ENCODE results near the gene KLHL1.
"Not testable (repeated sequence)": the region's sequence is repeated elsewhere in the genome, so short reads cannot be mapped to it uniquely, and the experiment has no call there.

The KLHL1 gene, protein sequence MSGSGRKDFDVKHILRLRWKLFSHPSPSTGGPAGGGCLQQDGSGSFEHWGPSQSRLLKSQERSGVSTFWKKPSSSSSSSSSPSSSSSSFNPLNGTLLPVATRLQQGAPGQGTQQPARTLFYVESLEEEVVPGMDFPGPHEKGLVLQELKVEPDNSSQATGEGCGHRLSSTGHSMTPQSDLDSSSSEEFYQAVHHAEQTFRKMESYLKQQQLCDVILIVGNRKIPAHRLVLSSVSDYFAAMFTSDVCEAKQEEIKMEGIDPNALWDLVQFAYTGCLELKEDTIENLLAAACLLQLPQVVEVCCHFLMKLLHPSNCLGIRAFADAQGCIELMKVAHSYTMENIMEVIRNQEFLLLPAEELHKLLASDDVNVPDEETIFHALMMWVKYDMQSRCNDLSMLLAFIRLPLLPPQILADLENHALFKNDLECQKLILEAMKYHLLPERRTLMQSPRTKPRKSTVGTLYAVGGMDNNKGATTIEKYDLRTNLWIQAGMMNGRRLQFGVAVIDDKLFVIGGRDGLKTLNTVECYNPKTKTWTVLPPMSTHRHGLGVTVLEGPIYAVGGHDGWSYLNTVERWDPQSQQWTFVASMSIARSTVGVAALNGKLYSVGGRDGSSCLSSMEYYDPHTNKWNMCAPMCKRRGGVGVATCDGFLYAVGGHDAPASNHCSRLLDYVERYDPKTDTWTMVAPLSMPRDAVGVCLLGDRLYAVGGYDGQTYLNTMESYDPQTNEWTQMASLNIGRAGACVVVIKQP

DNA sequence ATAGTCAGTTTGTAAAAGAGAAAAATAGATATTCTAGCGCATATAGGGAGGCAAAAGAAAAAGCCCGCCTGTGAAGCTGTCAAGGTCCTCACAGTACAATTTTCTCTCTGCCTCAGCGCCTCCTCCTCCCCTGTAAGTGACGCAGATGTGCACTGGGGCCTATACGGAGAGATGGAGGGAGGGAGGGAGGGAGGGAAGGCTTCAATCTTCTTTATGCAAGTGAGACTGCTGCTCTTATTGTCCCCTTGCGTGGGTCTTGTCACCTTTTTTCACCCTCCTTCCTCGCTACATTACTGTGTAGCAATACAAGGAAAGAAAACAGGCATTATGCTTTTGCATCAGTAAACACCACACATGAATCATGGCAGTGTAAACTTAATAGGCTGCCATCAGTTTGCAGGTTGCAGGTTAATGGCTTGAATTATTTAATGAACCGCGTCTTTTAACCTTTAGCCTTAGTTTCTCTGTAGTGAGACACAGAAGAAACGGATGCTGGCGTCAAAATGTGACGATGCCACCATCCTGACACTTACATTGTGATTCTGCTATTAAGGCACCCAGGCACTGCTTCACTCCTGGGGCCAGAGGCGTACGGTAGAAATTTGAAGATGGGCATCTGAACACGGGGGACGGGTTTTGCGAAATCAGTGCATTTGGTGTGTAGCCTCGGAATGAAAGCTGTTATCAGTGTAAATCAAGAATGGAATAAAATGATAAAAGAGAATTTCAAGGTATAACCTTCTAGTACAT is at the start of gene KLHL1:
TSS of gene KLHL1 (minus strand) at position 97 of the 750 bp plus-strand sequence. CDS start 753 bp downstream, outside the sequence.
- DNase-seq, result no peak

GRCh38 chr13:70142658-70143057 is 34.4 kb upstream of the KLHL1 start:
- not testable (repeated sequence) for DNase-seq

DNA sequence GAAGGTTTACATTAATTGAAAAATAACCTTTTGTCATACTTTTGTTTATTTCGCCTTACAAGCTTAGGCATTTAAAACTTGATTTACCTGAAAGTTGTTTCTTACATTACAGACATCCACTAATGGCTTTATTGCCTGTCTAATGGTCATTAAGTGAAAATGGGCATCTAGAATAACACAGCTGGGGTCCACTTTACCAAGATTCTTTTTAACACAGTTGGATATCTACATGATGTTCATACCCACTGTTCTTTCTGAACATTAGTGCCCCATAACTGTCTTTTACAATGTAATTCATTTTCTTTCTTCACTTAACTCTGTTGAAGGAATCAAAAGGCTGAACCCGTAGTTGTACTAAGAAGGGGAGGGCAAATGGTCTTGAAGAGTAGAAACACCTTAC is 19.8 kb upstream of the KLHL1 start:
- DNase-seq, result no peak

DNA sequence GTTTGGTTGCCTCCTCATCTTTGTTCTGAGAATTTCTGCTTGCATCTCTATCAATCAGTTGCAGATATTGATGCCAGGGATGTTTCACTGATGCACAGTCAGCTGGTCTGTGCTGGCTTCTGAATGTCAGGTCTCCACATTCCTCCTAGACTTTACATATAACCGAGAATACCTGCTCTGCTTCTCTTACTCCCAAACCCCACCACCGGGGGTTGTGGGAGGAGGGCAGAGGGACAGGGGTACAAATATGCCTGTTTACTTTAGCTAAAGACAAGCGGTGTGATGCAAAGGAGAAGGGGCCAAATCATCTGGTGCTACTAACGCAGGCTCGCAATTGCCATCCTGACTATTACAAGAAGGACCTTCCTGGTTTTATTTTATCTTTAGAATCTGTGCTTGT is 17.4 kb upstream of the KLHL1 start:
- no peak for DNase-seq

GRCh38 chr13:70117338-70117905 is 9.2 kb upstream of the KLHL1 start:
- DNase-seq, result no peak

GRCh38 chr13:70107498-70108281 is 562 bp downstream of the KLHL1 start, which contains the start of gene ATXN8OS:
ATXN8OS (plus strand) TSS chr13:70107826.
- no peak for DNase-seq

- no peak for DNase-seq
Measured at GRCh38 chr13:70107125-70107497, 1.1 kb downstream of the KLHL1 start.

- DNase-seq, result no peak
Measured at GRCh38 chr13:70104481-70104880, 3.8 kb downstream of the KLHL1 start.

GRCh38 chr13:70098669-70099068 is 9.6 kb downstream of the KLHL1 start:
- DNase-seq, result no peak

DNA sequence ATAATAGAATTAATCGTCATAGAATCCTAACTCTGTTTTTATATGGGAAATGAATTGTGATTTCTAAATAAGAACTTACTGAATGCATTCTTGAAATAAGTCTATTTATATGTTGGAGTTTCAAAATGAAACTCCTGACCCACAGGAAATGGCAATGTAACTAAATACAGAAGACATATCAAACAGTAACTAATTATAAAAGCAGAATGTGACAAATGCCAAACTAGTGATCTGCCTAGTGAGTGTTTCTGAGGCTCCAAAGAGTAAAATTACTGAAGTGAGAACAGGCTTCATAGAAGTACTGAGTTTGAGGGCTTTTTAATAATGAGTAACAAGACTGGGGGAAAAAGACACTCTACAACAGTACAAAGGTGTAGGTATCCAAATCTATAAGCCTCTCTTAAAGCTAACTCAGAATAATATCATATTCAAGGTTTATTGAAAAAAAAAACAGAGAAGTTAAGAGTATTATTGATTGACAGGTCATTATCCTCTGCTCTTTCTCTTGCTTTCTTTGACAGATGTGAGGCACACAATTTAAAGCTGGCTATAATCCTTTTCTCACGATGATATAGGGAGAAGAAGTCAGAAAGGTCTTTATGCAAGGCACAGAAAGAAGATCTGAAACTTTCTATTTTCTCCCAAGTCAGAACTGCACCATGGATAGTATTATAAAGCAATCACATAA is 18.1 kb downstream of the KLHL1 start:
- DNase-seq, result no peak

GRCh38 chr13:70088926-70089325 is 19.3 kb downstream of the KLHL1 start:
- no peak for DNase-seq

DNA sequence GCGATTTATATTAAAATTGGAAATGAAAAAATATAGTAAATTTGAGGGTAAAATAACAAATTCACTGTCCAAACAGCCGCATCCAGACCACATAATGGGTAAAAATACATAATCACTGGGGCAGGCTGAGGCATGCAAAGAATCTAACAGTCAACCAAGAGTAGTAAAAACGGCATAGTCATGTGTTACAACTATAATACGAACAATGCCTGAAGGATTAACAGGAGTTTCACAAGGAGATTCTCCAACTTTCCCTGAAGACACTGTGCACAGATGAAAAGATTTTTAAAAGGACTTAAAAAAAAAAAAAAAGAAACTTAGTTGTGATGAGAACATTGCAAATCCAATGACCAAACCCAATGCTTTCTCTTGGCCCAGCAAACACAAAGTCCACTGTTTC is 21.0 kb downstream of the KLHL1 start:
- no peak for DNase-seq

- no peak for DNase-seq
Measured at GRCh38 chr13:70080012-70080411, 28.2 kb downstream of the KLHL1 start.

DNA sequence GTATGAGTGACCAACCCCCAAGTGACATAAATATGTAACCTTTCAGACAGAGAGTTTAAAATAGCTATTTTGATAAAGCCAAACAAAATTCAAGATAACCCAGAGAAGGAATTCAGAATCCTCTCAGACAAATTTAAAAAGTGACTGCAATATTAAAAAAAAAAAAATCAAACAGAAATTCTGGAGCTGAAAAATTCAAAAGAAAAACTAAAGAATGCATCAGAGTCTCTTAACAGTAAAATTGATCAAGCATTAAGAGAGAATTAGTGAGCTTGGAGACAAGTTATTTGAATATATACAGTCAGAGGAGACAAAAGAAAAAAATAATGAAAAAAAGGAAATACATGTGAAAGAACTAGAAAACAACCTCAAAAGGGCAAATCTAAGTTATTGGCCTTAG is 53.7 kb downstream of the KLHL1 start:
- DNase-seq, result no peak

GRCh38 chr13:70051531-70051930 is 56.7 kb downstream of the KLHL1 start:
- DNase-seq, result no peak

GRCh38 chr13:70043685-70044084 is 64.6 kb downstream of the KLHL1 start:
- DNase-seq, result no peak

GRCh38 chr13:70042193-70042592 is 66.1 kb downstream of the KLHL1 start:
- DNase-seq, result no peak

DNA sequence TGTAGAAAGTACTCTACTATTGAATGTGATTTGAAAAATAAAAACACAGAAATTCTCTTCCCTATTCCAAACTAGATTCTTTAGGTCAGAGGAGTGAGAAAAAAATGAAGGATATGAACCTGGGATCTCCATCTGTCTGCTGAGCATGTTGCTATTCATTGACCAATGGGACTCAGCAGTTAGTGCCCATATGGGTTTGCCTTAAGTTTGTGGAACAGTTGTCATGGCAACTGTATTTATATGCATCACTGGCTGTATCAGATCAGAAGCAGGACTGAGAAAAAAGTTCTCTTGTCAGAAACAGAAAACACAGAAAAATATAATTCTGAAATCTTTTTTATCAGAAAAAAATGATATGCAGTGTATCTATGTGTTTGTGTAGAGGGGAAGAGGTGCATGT is 74.0 kb downstream of the KLHL1 start:
- no peak for DNase-seq

GRCh38 chr13:70027551-70027950 is 80.7 kb downstream of the KLHL1 start:
- no peak for DNase-seq

- no peak for DNase-seq
Measured at GRCh38 chr13:70023516-70023915, 84.7 kb downstream of the KLHL1 start.

GRCh38 chr13:70022646-70023045 is 85.6 kb downstream of the KLHL1 start:
- no peak for DNase-seq

GRCh38 chr13:70016116-70016515 is 92.1 kb downstream of the KLHL1 start:
- no peak for DNase-seq

Measured in NCI-H2081 treated with DMSO at 0.1 percent for 48 hours (cell line).